IMR-90 (cell line): ENCODE measurements around the gene ADAMTS12. TPM values are rescaled to one million over a fixed set of nuclear protein-coding genes. Genes with fewer than 3 reads are reported as not detected.

ENCODE experiments used
- ATAC-seq: fragments of 200-7000 bp; cut with Tn5 transposase; 2 replicates; pipeline ENCODE4 v1.9.1; 2020; ENCODE audit warnings: low read depth, mild to moderate bottlenecking, moderate library complexity
- BruUV-seq: library from RNA; stranded (reverse); fragments of 400-500 nt; replicated peaks from 2 replicates; lab custom pipeline; 2021; lab: Mats Ljungman, UMichigan
- CTCF ChIA-PET: fragments of 300-600 bp; formaldehyde crosslinking; extraction: SDS; loops from one replicate; lab custom pipeline; 2021; ENCODE audit warnings: antibody characterized with exemption; lab: Yijun Ruan, JAX
- POLR2A ChIA-PET: fragments of 300-600 bp; sonication (Branson Sonifier 250); formaldehyde crosslinking; loops from one replicate; lab custom pipeline; 2022; ENCODE audit warnings: antibody characterized with exemption; ENCODE audit not compliant: unreplicated experiment; lab: Charles Lee
- DNase-seq: peaks from one replicate; pipeline ENCODE4 v3.0.0; 2013
- H2AFZ ChIP-seq: replicated peaks from 2 replicates; pipeline ENCODE3; 2013; ENCODE audit warnings: low read length, mild to moderate bottlenecking; ENCODE audit not compliant: poor library complexity
- H2AK5ac ChIP-seq: 2 replicates; pipeline ENCODE4 v1.6.1; 2013; ENCODE audit warnings: low read depth, low read length, inconsistent platforms
- H2AK9ac ChIP-seq: replicated peaks from 2 replicates; pipeline ENCODE3; 2013; ENCODE audit warnings: mild to moderate bottlenecking, low read depth, low read length, moderate library complexity; ENCODE audit not compliant: poor library complexity
- H2BK120ac ChIP-seq: 2 replicates; pipeline ENCODE4 v1.6.1; 2013; ENCODE audit warnings: low read depth, low read length, inconsistent platforms
- H2BK15ac ChIP-seq: 3 replicates; pipeline ENCODE4 v1.6.1; 2013; ENCODE audit warnings: low read depth, low read length, inconsistent platforms
- H2BK20ac ChIP-seq: 2 replicates; pipeline ENCODE4 v1.6.1; 2013; ENCODE audit warnings: low read depth, mild to moderate bottlenecking, inconsistent platforms, low read length, moderate library complexity
- H2BK5ac ChIP-seq: 2 replicates; pipeline ENCODE4 v1.6.1; 2013; ENCODE audit warnings: mild to moderate bottlenecking, low read depth, low read length, inconsistent platforms; ENCODE audit not compliant: poor library complexity, severe bottlenecking
- H3K14ac ChIP-seq: replicated peaks from 2 replicates; pipeline ENCODE4 v1.6.1; 2013; ENCODE audit warnings: low read depth, low read length, inconsistent platforms
- H3K18ac ChIP-seq: 2 replicates; pipeline ENCODE4 v1.6.1; 2013; ENCODE audit warnings: low read depth, low read length, control low read depth
- H3K23ac ChIP-seq: 2 replicates; pipeline ENCODE4 v1.6.1; 2013; ENCODE audit warnings: low read depth, low read length, inconsistent platforms
- H3K27ac ChIP-seq: 2 replicates; pipeline ENCODE4 v1.5.1; 2013; ENCODE audit warnings: mild to moderate bottlenecking, control low read depth, low read length; ENCODE audit not compliant: insufficient read depth
- H3K27me3 ChIP-seq: 2 replicates; pipeline ENCODE4 v1.6.1; 2013; ENCODE audit warnings: low read length; ENCODE audit not compliant: control insufficient read depth, insufficient read depth
- H3K36me3 ChIP-seq: 2 replicates; pipeline ENCODE4 v1.6.1; 2013; ENCODE audit warnings: low read length, mixed read lengths; ENCODE audit not compliant: control insufficient read depth, insufficient read depth
- H3K4ac ChIP-seq: 2 replicates; pipeline ENCODE4 v1.6.1; 2013; ENCODE audit warnings: low read depth, low read length, inconsistent platforms
- H3K4me1 ChIP-seq: 2 replicates; pipeline ENCODE4 v1.6.1; 2013; ENCODE audit warnings: low read length, mixed read lengths; ENCODE audit not compliant: control insufficient read depth, insufficient read depth
- H3K4me2 ChIP-seq: 2 replicates; pipeline ENCODE4 v1.6.1; 2013; ENCODE audit warnings: low read depth, mild to moderate bottlenecking, control low read depth, low read length, moderate library complexity
- H3K4me3 ChIP-seq: 2 replicates; pipeline ENCODE4 v1.5.1; 2013; ENCODE audit warnings: low read depth, mild to moderate bottlenecking, control low read depth, low read length, moderate library complexity; ENCODE audit not compliant: insufficient read depth
- H3K56ac ChIP-seq: 2 replicates; pipeline ENCODE4 v1.6.1; 2013; ENCODE audit warnings: low read length, inconsistent platforms; ENCODE audit not compliant: insufficient read depth; ENCODE audit errors: extremely low read depth
- H3K79me1 ChIP-seq, 2 experiments: 2 replicates each; pipeline ENCODE4 v1.6.1; 2013; ENCODE audit warnings: low read length in 2 of 2, inconsistent platforms in 1 of 2, low read depth in 1 of 2
- H3K9ac ChIP-seq: 2 replicates; pipeline ENCODE4 v1.6.1; 2013; ENCODE audit warnings: low read depth, low read length, control low read depth
- H3K9me1 ChIP-seq: 2 replicates; pipeline ENCODE4 v1.6.1; 2013; ENCODE audit warnings: low read length, inconsistent platforms; ENCODE audit not compliant: insufficient read depth
- H3K9me3 ChIP-seq: 2 replicates; pipeline ENCODE4 v1.6.1; 2013; ENCODE audit warnings: low read length; ENCODE audit not compliant: control insufficient read depth, insufficient read depth
- H4K20me1 ChIP-seq: 2 replicates; pipeline ENCODE4 v1.6.1; 2013; ENCODE audit warnings: low read length, inconsistent platforms; ENCODE audit not compliant: insufficient read depth
- H4K5ac ChIP-seq: 2 replicates; pipeline ENCODE4 v1.6.1; 2013; ENCODE audit warnings: mild to moderate bottlenecking, low read depth, low read length, control low read depth
- H4K8ac ChIP-seq, 2 experiments: 2 replicates each; pipeline ENCODE4 v1.6.1; 2013; ENCODE audit warnings: low read depth in 2 of 2, low read length in 2 of 2, control low read depth in 1 of 2, inconsistent platforms in 1 of 2
- H4K91ac ChIP-seq: 2 replicates; pipeline ENCODE4 v1.6.1; 2013; ENCODE audit warnings: low read depth, low read length, inconsistent platforms; ENCODE audit not compliant: insufficient read depth
- BHLHE40 ChIP-seq: fragments of 150-350 bp; IDR thresholded peaks from 2 replicates; pipeline ENCODE4 v1.6.1; 2016; ENCODE audit warnings: mild to moderate bottlenecking, low read depth, low read length
- NFE2L2 ChIP-seq: fragments of 150-350 bp; IDR thresholded peaks from 2 replicates; pipeline ENCODE4 v1.6.1; 2016; ENCODE audit warnings: low read depth, mild to moderate bottlenecking, low read length
- WGBS, 2 experiments: methylation state at CpG; one replicate each; pipeline versions ENCODE4 v1.1.5 to v1.1.7; 2013; ENCODE audit warnings: missing lambda C conversion rate in 2 of 2; ENCODE audit not compliant: insufficient read length in 1 of 2; ENCODE audit errors: extremely low coverage in 2 of 2; 5-methylcytosine and 5-hydroxymethylcytosine counted together
- dilution Hi-C: fragments of 300-500 bp; cut with HindIII; formaldehyde crosslinking; loops from one replicate; pipeline ENCODE4 v1.14.3; 2018; ENCODE audit warnings: low sequenced_read_pairs; ENCODE audit not compliant: unreplicated experiment
- in situ Hi-C: fragments of 300-500 bp; cut with MboI; formaldehyde crosslinking; loops from 3 replicates; pipeline ENCODE4 v1.14.3; 2019; ENCODE audit warnings: low sequenced_read_pairs, inconsistent platforms, mixed read lengths
- intact Hi-C: fragments of 100-400 bp; cut with micrococcal nuclease; formaldehyde crosslinking; loops from 2 replicates; pipeline ENCODE4 v1.10.0; 2022
- polyA plus RNA-seq, 3 experiments: library from polyadenylated mRNA; depleted of rRNA; stranded (reverse); fragments of >200 nt; gene quantifications; 2 replicates each; pipeline ENCODE4 v1.2.3, GENCODE V29; 2012; ENCODE audit warnings: low replicate concordance in 1 of 3
- total RNA-seq: library from RNA; depleted of rRNA; stranded (reverse); fragments of >200 nt; gene quantifications from 2 replicates; pipeline ENCODE4 v1.2.3, GENCODE V29; 2012

The ADAMTS12 gene
- total and polyA plus RNA-seq, 2 of the 4 experiments (the other 2 are of a cell fraction), result 27.3 to 51.3 TPM

- no peak for TF ChIP-seq BHLHE40
- TF ChIP-seq NFE2L2, result no peak
- H4K5ac ChIP-seq, result no peak overlapping the region
- CTCF ChIA-PET, result interaction anchor here (0.6 to 1.2 kb wide), 4 partner anchors 10 to 1212 kb away, joined by 3 read pairs; no protein-coding TSS in a partner anchor
- no peak overlapping the region for H2BK120ac ChIP-seq
- no peak overlapping the region for H3K23ac ChIP-seq
- H3K27me3 ChIP-seq, result no peaks in the 10 kb centered on the region
- no peak overlapping the region; a peak in 1 of 4 replicates for H4K8ac ChIP-seq
- no peak overlapping the region for H3K18ac ChIP-seq
- dilution Hi-C loops, result no loop called here
- H3K56ac ChIP-seq, result no peak overlapping the region
- no peak overlapping the region for H3K27ac ChIP-seq
- H4K20me1 ChIP-seq, result no peaks in the 10 kb centered on the region
- H2BK5ac ChIP-seq, result peak overlapping the region; percentile 46
- H2BK15ac ChIP-seq, result no peak overlapping the region
- POLR2A ChIA-PET, result no interaction called here
- 86% methylated on average over 7 of the region's 10 CpGs; no CpG with 5 or more reads in 1 of the 2 experiments for WGBS, 2 experiments
- H2AK9ac ChIP-seq, result no peak overlapping the region
- no TSS peak for BruUV-seq
- in situ Hi-C loops, result no loop called here
- no peak overlapping the region; the same call in 1 of the 2 replicates for H3K4ac ChIP-seq
- peak overlapping the region; percentile 68; the same call in 1 of the 2 replicates for H3K4me2 ChIP-seq
- H3K9me1 ChIP-seq, result peaks cover 6% of the 10 kb centered on the region
- H4K91ac ChIP-seq, result no peak overlapping the region
- H3K14ac ChIP-seq, result no peak overlapping the region
- DNase-seq, result peak; percentile 84
- H2AFZ ChIP-seq, result peak overlapping the region; percentile 0
- peak; percentile 98 for ATAC-seq
- no peaks in the 10 kb centered on the region for H3K9me3 ChIP-seq
- intact Hi-C loops, result no loop called here
- no peaks in the 10 kb centered on the region for H3K79me1 ChIP-seq
- H2AK5ac ChIP-seq, result 0 out of 2 replicates have a peak overlapping the region, but pooled peaks have one; percentile 40
- no peak overlapping the region for H2BK20ac ChIP-seq
- peaks cover 8% of the 10 kb centered on the region for H3K4me1 ChIP-seq
- no peak overlapping the region for H3K4me3 ChIP-seq
- H3K9ac ChIP-seq, result no peak overlapping the region
- H3K36me3 ChIP-seq, result peaks cover 4% of the 10 kb centered on the region
These were observed 242.0 kb downstream of the ADAMTS12 start for GRCh38 chr5:33649549-33650482.
